ENCODE measurements around the gene PDCD2.
A peak's percentile ranks its signal among the peaks of the same experiment; 100 is the strongest.
"Not testable (repeated sequence)": the region's sequence is repeated elsewhere in the genome, so short reads cannot be mapped to it uniquely, and the experiment has no call there.

Gene PDCD2

GRCh38 chr6:170545405-170545804, 39.0 kb downstream of the PDCD2 start:
- DNase-seq: no peak

GRCh38 chr6:170542031-170542719, 42.3 kb downstream of the PDCD2 start:
- DNase-seq: no peak

- DNase-seq: no peak
Observed at GRCh38 chr6:170537329-170537728, 47.1 kb downstream of the PDCD2 start.

GRCh38 chr6:170536671-170537070, 47.8 kb downstream of the PDCD2 start:
- DNase-seq: no peak

- DNase-seq: no peak
Observed at GRCh38 chr6:170535004-170535403, 49.4 kb downstream of the PDCD2 start.

GRCh38 chr6:170533792-170534191, 50.6 kb downstream of the PDCD2 start:
- no peak for DNase-seq

GRCh38 chr6:170532867-170533488, 51.5 kb downstream of the PDCD2 start:
- DNase-seq: no peak

- DNase-seq: peak; percentile 56
Observed at GRCh38 chr6:170529839-170530469, 54.5 kb downstream of the PDCD2 start.

GRCh38 chr6:170527995-170528394, 56.4 kb downstream of the PDCD2 start:
- DNase-seq: not testable (repeated sequence)

- no peak for DNase-seq
Observed at GRCh38 chr6:170525795-170526194, 58.6 kb downstream of the PDCD2 start.
